PC-3 (cell line): Measurements from ENCODE around the gene CAMSAP1. TPM values are rescaled to one million over a fixed set of nuclear protein-coding genes. Genes with fewer than 3 reads are reported as not detected.

Experiments used
- ATAC-seq: fragments of 200-7000 bp; cut with Tn5 transposase; 2 replicates; pipeline ENCODE4 v1.9.1; 2020; ENCODE audit warnings: mild to moderate bottlenecking, moderate library complexity
- BruUV-seq: library from RNA; stranded (reverse); fragments of 400-500 nt; replicated peaks from 2 replicates; lab custom pipeline; 2021; lab: Mats Ljungman, UMichigan
- CTCF ChIA-PET: fragments of 300-600 bp; sonication (Branson Sonifier 250); formaldehyde crosslinking; loops from one replicate; lab custom pipeline; 2022; ENCODE audit warnings: antibody characterized with exemption; lab: Charles Lee
- POLR2A ChIA-PET: fragments of 300-600 bp; sonication (Branson Sonifier 250); formaldehyde crosslinking; loops from one replicate; lab custom pipeline; 2022; ENCODE audit warnings: antibody characterized with exemption; ENCODE audit not compliant: unreplicated experiment; lab: Charles Lee
- DNase-seq: peaks from one replicate; pipeline ENCODE4 v3.0.0-alpha.2; 2015
- H2AFZ ChIP-seq: fragments of 300-600 bp; sonication (generic); 2 replicates; pipeline ENCODE4 v1.6.0; 2016; ENCODE audit warnings: antibody characterized with exemption, low read length
- H3F3A ChIP-seq: fragments of 300-600 bp; sonication (generic); one replicate; pipeline ENCODE4 v1.6.0; 2017; ENCODE audit warnings: antibody characterized with exemption, low read length, control low read depth, mild to moderate bottlenecking; ENCODE audit not compliant: unreplicated experiment
- H3K27ac ChIP-seq: fragments of 300-600 bp; sonication (generic); 2 replicates; pipeline ENCODE4 v1.5.1; 2016; ENCODE audit warnings: mild to moderate bottlenecking, low read length
- H3K27me3 ChIP-seq: fragments of 300-600 bp; sonication (generic); 2 replicates; pipeline ENCODE4 v1.6.1; 2016; ENCODE audit warnings: low read length, mixed read lengths
- H3K36me3 ChIP-seq: fragments of 300-600 bp; sonication (generic); 2 replicates; pipeline ENCODE4 v1.6.1; 2016; ENCODE audit warnings: low read depth, mixed run types, low read length, mixed read lengths
- H3K4me1 ChIP-seq: fragments of 300-600 bp; sonication (generic); 2 replicates; pipeline ENCODE4 v1.5.1; 2016; ENCODE audit warnings: low read length; ENCODE audit not compliant: insufficient read depth
- H3K4me2 ChIP-seq: fragments of 300-600 bp; sonication (generic); 2 replicates; pipeline ENCODE4 v1.6.0; 2016; ENCODE audit warnings: low read length
- H3K4me3 ChIP-seq: fragments of 300-600 bp; sonication (generic); 2 replicates; pipeline ENCODE4 v1.5.1; 2016; ENCODE audit warnings: mild to moderate bottlenecking, low read length, mixed read lengths
- H3K79me2 ChIP-seq: fragments of 300-600 bp; sonication (generic); 2 replicates; pipeline ENCODE4 v1.6.1; 2017; ENCODE audit warnings: low read length, mixed read lengths
- H3K9ac ChIP-seq: fragments of 300-600 bp; sonication (generic); 2 replicates; pipeline ENCODE4 v1.6.0; 2016; ENCODE audit warnings: mild to moderate bottlenecking, low read length
- H3K9me2 ChIP-seq: fragments of 300-600 bp; sonication (generic); replicated peaks from 2 replicates; pipeline ENCODE4 v1.6.1; 2016; ENCODE audit warnings: mixed run types, low read length, mixed read lengths
- H3K9me3 ChIP-seq: fragments of 300-600 bp; sonication (generic); 2 replicates; pipeline ENCODE4 v1.6.1; 2016; ENCODE audit warnings: low read length, mixed read lengths
- H4K20me1 ChIP-seq: fragments of 300-600 bp; sonication (generic); 2 replicates; pipeline ENCODE4 v1.6.1; 2016; ENCODE audit warnings: low read length, mixed read lengths
- EZH2 ChIP-seq: fragments of 300-600 bp; sonication (generic); IDR thresholded peaks from one replicate; pipeline ENCODE4 v1.6.1; 2017; ENCODE audit warnings: antibody characterized with exemption, mild to moderate bottlenecking, low read length; ENCODE audit not compliant: unreplicated experiment
- EZH2phosphoT487 ChIP-seq: fragments of 300-600 bp; sonication (generic); IDR thresholded peaks from 2 replicates; pipeline ENCODE4 v1.6.1; 2018; ENCODE audit warnings: mild to moderate bottlenecking, antibody characterized with exemption, low read length, borderline replicate concordance
- intact Hi-C: fragments of 100-400 bp; cut with micrococcal nuclease; formaldehyde crosslinking; loops from 2 replicates; pipeline ENCODE4 v1.9.0; 2023
- total RNA-seq: library from RNA; depleted of rRNA; stranded (reverse); fragments of >200 nt; gene quantifications from 2 replicates; pipeline ENCODE4 v1.2.3, GENCODE V29; 2014
- TF ChIP-seq, protein P1 (sequence below): fragments of 300-600 bp; sonication (generic); conservative IDR thresholded peaks from 2 replicates; pipeline ENCODE4 v1.5.1; 2017; ENCODE audit warnings: antibody characterized with exemption, low read depth, mild to moderate bottlenecking, low read length

Gene CAMSAP1
- total RNA-seq, 1 experiment from 2014 or later, result 16.4 TPM

DNA sequence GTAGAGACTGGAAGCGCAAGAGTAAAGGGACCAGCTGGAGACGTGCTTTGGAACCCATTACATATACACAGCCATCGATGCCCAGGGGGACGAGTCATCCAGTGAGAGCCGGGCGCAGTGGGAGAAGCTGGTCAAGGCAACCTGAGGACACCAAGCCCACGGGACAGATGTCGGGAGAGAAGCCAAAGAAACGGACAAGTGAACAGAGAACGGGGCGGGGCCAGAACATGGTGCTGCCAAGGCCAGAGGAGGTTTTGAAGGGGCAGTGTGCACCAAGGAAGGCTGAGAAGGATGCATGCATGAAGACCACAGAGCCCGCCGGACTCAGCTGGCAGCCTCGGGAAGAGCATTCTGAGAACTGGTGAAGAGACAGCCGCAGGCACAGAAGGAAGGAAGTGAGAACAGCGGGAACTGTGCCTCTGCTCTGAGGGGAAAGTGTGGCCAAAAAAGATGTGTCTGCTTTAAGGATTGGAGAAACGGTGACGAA lies 20.3 kb downstream of the CAMSAP1 start:
- Histone ChIP-seq H3K79me2 (peaks cover 93% of the 10 kb centered on the region), H3K27me3 (no peaks in the 10 kb centered on the region), H3K4me1 (peaks cover 8% of the 10 kb centered on the region), H2AFZ (no peak overlapping the region), H3F3A (no peaks in the 10 kb centered on the region), H3K9me2 (no peaks in the 10 kb centered on the region), H3K27ac (no peak overlapping the region), H3K9ac (no peak overlapping the region), H3K4me2 (no peak overlapping the region), H3K4me3 (no peak overlapping the region), H3K9me3 (no peaks in the 10 kb centered on the region), H4K20me1 (peaks cover 44% of the 10 kb centered on the region; the same call in 1 of the 2 replicates), H3K36me3 (no peaks in the 10 kb centered on the region)
- intact Hi-C loops, result no loop called here
- TF ChIP-seq, protein P1, sequence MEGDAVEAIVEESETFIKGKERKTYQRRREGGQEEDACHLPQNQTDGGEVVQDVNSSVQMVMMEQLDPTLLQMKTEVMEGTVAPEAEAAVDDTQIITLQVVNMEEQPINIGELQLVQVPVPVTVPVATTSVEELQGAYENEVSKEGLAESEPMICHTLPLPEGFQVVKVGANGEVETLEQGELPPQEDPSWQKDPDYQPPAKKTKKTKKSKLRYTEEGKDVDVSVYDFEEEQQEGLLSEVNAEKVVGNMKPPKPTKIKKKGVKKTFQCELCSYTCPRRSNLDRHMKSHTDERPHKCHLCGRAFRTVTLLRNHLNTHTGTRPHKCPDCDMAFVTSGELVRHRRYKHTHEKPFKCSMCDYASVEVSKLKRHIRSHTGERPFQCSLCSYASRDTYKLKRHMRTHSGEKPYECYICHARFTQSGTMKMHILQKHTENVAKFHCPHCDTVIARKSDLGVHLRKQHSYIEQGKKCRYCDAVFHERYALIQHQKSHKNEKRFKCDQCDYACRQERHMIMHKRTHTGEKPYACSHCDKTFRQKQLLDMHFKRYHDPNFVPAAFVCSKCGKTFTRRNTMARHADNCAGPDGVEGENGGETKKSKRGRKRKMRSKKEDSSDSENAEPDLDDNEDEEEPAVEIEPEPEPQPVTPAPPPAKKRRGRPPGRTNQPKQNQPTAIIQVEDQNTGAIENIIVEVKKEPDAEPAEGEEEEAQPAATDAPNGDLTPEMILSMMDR, result no peak
- TF ChIP-seq EZH2phosphoT487, result no peak
- TF ChIP-seq EZH2, result no peak
- no TSS peak for BruUV-seq
- ChIA-PET POLR2A (no interaction called here), CTCF (no interaction called here)
- no peak for ATAC-seq
- DNase-seq, result no peak

DNA sequence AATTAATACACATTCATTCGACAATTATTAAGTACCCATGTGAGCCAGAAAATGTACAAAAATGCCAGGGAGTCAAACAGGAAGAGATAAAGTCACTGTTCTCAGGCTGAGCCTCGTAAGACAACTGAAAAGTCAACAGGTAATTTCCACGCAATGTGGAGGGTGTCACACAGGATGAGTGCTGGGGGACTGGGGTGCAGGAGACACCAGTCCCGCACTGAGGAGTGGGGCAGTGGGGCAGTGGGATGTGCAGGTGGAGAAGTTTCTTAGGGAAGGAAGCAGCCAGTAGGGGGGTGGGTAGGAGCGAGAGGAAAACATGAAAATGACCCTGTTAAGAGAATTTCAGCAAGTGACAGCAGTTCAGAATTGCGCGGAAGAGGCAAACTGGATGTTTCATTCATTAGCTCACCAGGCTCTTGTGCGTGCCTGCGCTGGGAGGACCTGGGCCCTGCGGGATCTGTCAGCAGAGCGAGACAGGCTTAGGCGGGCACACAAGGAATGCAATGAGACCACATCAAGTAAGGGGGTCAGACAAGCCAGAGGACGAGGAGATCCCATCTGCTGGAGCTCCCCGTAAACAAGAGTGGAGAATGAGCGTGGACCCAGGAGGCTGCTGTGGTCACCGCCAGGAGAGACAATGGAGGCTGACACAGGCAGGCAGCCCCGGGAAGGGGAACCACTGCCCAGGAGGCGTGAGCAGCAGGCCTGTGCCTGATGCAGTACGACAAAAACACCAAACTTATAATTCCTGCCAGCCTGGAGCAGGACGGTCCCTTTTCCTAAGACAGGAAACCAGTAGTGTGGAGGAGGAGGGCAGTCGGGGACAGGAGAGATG lies 21.0 kb downstream of the CAMSAP1 start:
- ATAC-seq (no peak), DNase-seq (no peak)
- Histone ChIP-seq H3K9ac (no peak overlapping the region), H3K4me2 (no peak overlapping the region), H3K4me1 (peaks cover 8% of the 10 kb centered on the region), H2AFZ (no peak overlapping the region), H3K27ac (no peak overlapping the region), H3K36me3 (no peaks in the 10 kb centered on the region), H3F3A (no peaks in the 10 kb centered on the region), H3K79me2 (peaks cover 86% of the 10 kb centered on the region), H3K9me3 (no peaks in the 10 kb centered on the region), H3K27me3 (no peaks in the 10 kb centered on the region), H3K4me3 (no peak overlapping the region), H4K20me1 (peaks cover 37% of the 10 kb centered on the region; the same call in 1 of the 2 replicates), H3K9me2 (no peaks in the 10 kb centered on the region)
- TF ChIP-seq, protein P1, result no peak
- TF ChIP-seq EZH2 (no peak), EZH2phosphoT487 (no peak)
- no TSS peak for BruUV-seq
- POLR2A ChIA-PET, result no interaction called here
- CTCF ChIA-PET, result no interaction called here
- intact Hi-C loops, result no loop called here
